Trophoblast cell (in vitro differentiated cells and primary cell): ENCODE measurements around the gene KATNAL2.

Source experiments
- DNase-seq, 2 donors: peaks; one replicate each; pipeline ENCODE4 v3.0.0-alpha.2; 2016
- H2AFZ ChIP-seq: 2 replicates; pipeline ENCODE4 v1.6.1; 2013; ENCODE audit warnings: low read length, moderate library complexity, mild to moderate bottlenecking; ENCODE audit not compliant: insufficient read depth, poor library complexity
- H2AK5ac ChIP-seq: 2 replicates; pipeline ENCODE4 v1.6.1; 2013; ENCODE audit warnings: mild to moderate bottlenecking, low read length
- H2BK120ac ChIP-seq: 2 replicates; pipeline ENCODE4 v1.6.1; 2013; ENCODE audit warnings: low read length, mild to moderate bottlenecking, moderate library complexity; ENCODE audit not compliant: insufficient read depth, poor library complexity
- H2BK12ac ChIP-seq: 2 replicates; pipeline ENCODE4 v1.6.1; 2013; ENCODE audit warnings: mild to moderate bottlenecking, low read length, moderate library complexity
- H2BK5ac ChIP-seq: 2 replicates; pipeline ENCODE4 v1.6.1; 2013; ENCODE audit warnings: low read length, low read depth, moderate library complexity, mild to moderate bottlenecking; ENCODE audit not compliant: poor library complexity
- H3K14ac ChIP-seq: 2 replicates; pipeline ENCODE4 v1.6.1; 2013; ENCODE audit warnings: mild to moderate bottlenecking, low read length
- H3K18ac ChIP-seq: 2 replicates; pipeline ENCODE4 v1.6.1; 2013; ENCODE audit warnings: mild to moderate bottlenecking, low read length
- H3K23ac ChIP-seq: 2 replicates; pipeline ENCODE4 v1.6.1; 2013; ENCODE audit warnings: low read length
- H3K27ac ChIP-seq: 2 replicates; pipeline ENCODE4 v1.5.1; 2013; ENCODE audit warnings: low read depth, mild to moderate bottlenecking, inconsistent platforms, low read length, moderate library complexity
- H3K27me3 ChIP-seq: 2 replicates; pipeline ENCODE4 v1.6.1; 2013; ENCODE audit warnings: inconsistent platforms, mild to moderate bottlenecking, low read length, moderate library complexity; ENCODE audit not compliant: insufficient read depth
- H3K36me3 ChIP-seq, 2 experiments: 1 replicate in 1 of 2; 2 replicates in 1 of 2; pipeline ENCODE4 v1.6.1; 2013; ENCODE audit warnings: low read length in 2 of 2, mild to moderate bottlenecking in 2 of 2, moderate library complexity in 1 of 2; ENCODE audit not compliant: insufficient read depth in 2 of 2, control insufficient read depth in 1 of 2
- H3K4ac ChIP-seq: 2 replicates; pipeline ENCODE4 v1.6.1; 2013; ENCODE audit warnings: low read depth, mild to moderate bottlenecking, low read length, moderate library complexity
- H3K4me1 ChIP-seq, 2 experiments: 1 replicate in 1 of 2; 2 replicates in 1 of 2; pipeline ENCODE4 v1.6.1; 2013; ENCODE audit warnings: low read length in 2 of 2, mild to moderate bottlenecking in 2 of 2, moderate library complexity in 1 of 2; ENCODE audit not compliant: insufficient read depth in 2 of 2, control insufficient read depth in 1 of 2
- H3K4me2 ChIP-seq: 2 replicates; pipeline ENCODE4 v1.6.1; 2013; ENCODE audit warnings: inconsistent platforms, mild to moderate bottlenecking, low read length, moderate library complexity
- H3K4me3 ChIP-seq: 2 replicates; pipeline ENCODE4 v1.5.1; 2013; ENCODE audit warnings: mild to moderate bottlenecking, low read depth, low read length, inconsistent platforms
- H3K79me1 ChIP-seq: one replicate; pipeline ENCODE4 v1.6.1; 2013; ENCODE audit warnings: low read length
- H3K79me2 ChIP-seq: 2 replicates; pipeline ENCODE4 v1.6.1; 2013; ENCODE audit warnings: low read length, mild to moderate bottlenecking; ENCODE audit not compliant: control insufficient read depth, insufficient read depth, poor library complexity
- H3K9ac ChIP-seq: 2 replicates; pipeline ENCODE4 v1.6.1; 2013; ENCODE audit warnings: mild to moderate bottlenecking, low read length
- H3K9me3 ChIP-seq: 2 replicates; pipeline ENCODE4 v1.6.1; 2013; ENCODE audit warnings: low read depth, mild to moderate bottlenecking, control low read depth, inconsistent platforms, low read length; ENCODE audit not compliant: insufficient read depth
- H4K12ac ChIP-seq: 2 replicates; pipeline ENCODE4 v1.6.1; 2013; ENCODE audit warnings: low read depth, mild to moderate bottlenecking, low read length, moderate library complexity
- H4K8ac ChIP-seq: 2 replicates; pipeline ENCODE4 v1.6.1; 2013; ENCODE audit warnings: low read depth, mild to moderate bottlenecking, low read length, moderate library complexity
- H4K91ac ChIP-seq: one replicate; pipeline ENCODE4 v1.6.1; 2013; ENCODE audit warnings: low read depth, mild to moderate bottlenecking, low read length, moderate library complexity
- WGBS: extraction: QIAGEN DNeasy Blood & Tissue Kit; methylation state at CpG from one replicate; pipeline ENCODE4 v1.1.7; 2013; ENCODE audit warnings: missing lambda C conversion rate; ENCODE audit not compliant: insufficient read length, insufficient coverage; ENCODE audit errors: extremely low coverage; 5-methylcytosine and 5-hydroxymethylcytosine counted together

KATNAL2 gene

GRCh38 chr18:46883180-46883579 is 34.2 kb upstream of the KATNAL2 start:
- no peak overlapping the region for H3K18ac ChIP-seq
- H4K91ac ChIP-seq = no peak overlapping the region
- no peaks in the 10 kb centered on the region for H3K79me2 ChIP-seq
- H2BK12ac ChIP-seq = no peak overlapping the region
- H3K27me3 ChIP-seq = no peaks in the 10 kb centered on the region
- H3K9ac ChIP-seq = no peak overlapping the region
- no CpG with 5 or more reads among the region's 4 CpGs for WGBS
- H2BK5ac ChIP-seq = no peak overlapping the region
- H3K4ac ChIP-seq = no peak overlapping the region
- H3K27ac ChIP-seq = no peak overlapping the region
- no peak overlapping the region for H3K14ac ChIP-seq
- H3K4me2 ChIP-seq = no peak overlapping the region
- no peaks in the 10 kb centered on the region for H3K9me3 ChIP-seq
- no peak for DNase-seq
- no peak overlapping the region for H2AK5ac ChIP-seq
- H2BK120ac ChIP-seq = no peak overlapping the region
- H4K12ac ChIP-seq = no peak overlapping the region
- H3K36me3 ChIP-seq = peaks cover 0 to 3% of the 10 kb centered on the region in 2 experiments
- no peak overlapping the region for H3K4me3 ChIP-seq
- no peak overlapping the region for H3K23ac ChIP-seq
- no peak overlapping the region for H4K8ac ChIP-seq
- no peak overlapping the region for H2AFZ ChIP-seq
- H3K4me1 ChIP-seq = no peaks in the 10 kb centered on the region
- H3K79me1 ChIP-seq = no peaks in the 10 kb centered on the region

DNA sequence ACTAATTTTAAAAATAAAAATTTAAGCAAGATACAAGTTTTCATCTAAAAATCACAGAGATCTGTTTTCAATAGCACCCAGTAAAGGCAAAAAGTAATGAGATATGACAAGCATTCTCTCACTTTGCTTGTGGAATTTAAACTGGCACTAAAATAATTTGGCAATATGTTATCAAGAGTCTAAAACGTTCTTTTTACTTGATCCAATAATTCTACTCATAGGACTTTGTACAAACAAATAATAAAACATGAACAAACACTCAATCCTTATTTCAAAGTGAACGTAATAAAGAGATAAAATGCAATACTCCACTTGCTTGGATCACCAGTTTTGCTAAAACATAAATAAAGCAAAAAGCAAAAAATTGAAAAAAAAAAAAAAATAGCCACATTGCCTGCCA is 30.5 kb upstream of the KATNAL2 start:
- Histone ChIP-seq H4K12ac (no peak overlapping the region), H3K4me2 (no peak overlapping the region), H3K9me3 (peaks cover 3% of the 10 kb centered on the region), H3K4me1 (no peaks in the 10 kb centered on the region), H3K79me1 (no peaks in the 10 kb centered on the region), H3K4ac (no peak overlapping the region), H2BK5ac (no peak overlapping the region), H4K91ac (no peak overlapping the region), H3K14ac (no peak overlapping the region), H3K23ac (no peak overlapping the region), H3K79me2 (no peaks in the 10 kb centered on the region), H4K8ac (no peak overlapping the region), H3K27ac (no peak overlapping the region), H3K36me3 (peaks cover 3 to 6% of the 10 kb centered on the region in 2 experiments), H3K4me3 (no peak overlapping the region), H2AFZ (no peak overlapping the region), H3K27me3 (no peaks in the 10 kb centered on the region), H2BK120ac (no peak overlapping the region), H2BK12ac (no peak overlapping the region), H3K9ac (no peak overlapping the region), H2AK5ac (no peak overlapping the region), H3K18ac (no peak overlapping the region)
- no CpG with 5 or more reads among the region's 2 CpGs for WGBS
- DNase-seq = no peak

- no peak for DNase-seq
- no peak overlapping the region for H3K4me3 ChIP-seq
- H3K79me2 ChIP-seq = no peaks in the 10 kb centered on the region
These were observed 28.4 kb upstream of the KATNAL2 start for GRCh38 chr18:46888965-46889364.

GRCh38 chr18:46891742-46892214 is 25.6 kb upstream of the KATNAL2 start:
- Histone ChIP-seq H3K9me3 (peaks cover 3% of the 10 kb centered on the region), H3K14ac (no peak overlapping the region), H4K91ac (no peak overlapping the region), H2BK120ac (no peak overlapping the region), H3K4ac (no peak overlapping the region), H3K27me3 (no peaks in the 10 kb centered on the region), H2BK12ac (no peak overlapping the region), H2BK5ac (no peak overlapping the region), H3K4me3 (no peak overlapping the region), H4K8ac (no peak overlapping the region), H2AFZ (no peak overlapping the region), H3K18ac (no peak overlapping the region), H3K4me1 (no peaks in the 10 kb centered on the region), H3K4me2 (no peak overlapping the region), H3K79me2 (no peaks in the 10 kb centered on the region), H3K23ac (no peak overlapping the region), H2AK5ac (no peak overlapping the region), H4K12ac (no peak overlapping the region), H3K79me1 (no peaks in the 10 kb centered on the region), H3K9ac (no peak overlapping the region), H3K36me3 (peaks cover 3 to 6% of the 10 kb centered on the region in 2 experiments), H3K27ac (no peak overlapping the region)
- WGBS = no CpG with 5 or more reads among the region's 3 CpGs
- no peak for DNase-seq

More at GRCh38 chr18:46888965-46889364, 28.4 kb upstream of the KATNAL2 start:
- Histone ChIP-seq H2BK120ac (no peak overlapping the region), H3K4ac (no peak overlapping the region), H3K18ac (no peak overlapping the region), H2BK5ac (no peak overlapping the region), H3K36me3 (peaks cover 3 to 6% of the 10 kb centered on the region in 2 experiments), H4K12ac (no peak overlapping the region), H3K79me1 (no peaks in the 10 kb centered on the region), H3K4me2 (no peak overlapping the region), H3K9ac (no peak overlapping the region), H3K4me1 (no peaks in the 10 kb centered on the region), H2AK5ac (no peak overlapping the region), H4K8ac (no peak overlapping the region), H3K27me3 (no peaks in the 10 kb centered on the region), H3K9me3 (peaks cover 3% of the 10 kb centered on the region), H2AFZ (no peak overlapping the region), H3K14ac (no peak overlapping the region), H3K23ac (no peak overlapping the region), H2BK12ac (no peak overlapping the region), H4K91ac (no peak overlapping the region), H3K27ac (no peak overlapping the region)
- WGBS = no CpG with 5 or more reads among the region's 1 CpG
